ENCODE results near the gene OCA2. TPM values are rescaled to one million over a fixed set of nuclear protein-coding genes. Genes with fewer than 3 reads are reported as not detected.

The OCA2 gene
- polyA plus RNA-seq, 1 experiment: 0.02 TPM

GRCh38 chr15:28018291-28019044 is 80.6 kb downstream of the OCA2 start:
- POLR2A ChIA-PET: no interaction called here
- TF ChIP-seq, protein P1, sequence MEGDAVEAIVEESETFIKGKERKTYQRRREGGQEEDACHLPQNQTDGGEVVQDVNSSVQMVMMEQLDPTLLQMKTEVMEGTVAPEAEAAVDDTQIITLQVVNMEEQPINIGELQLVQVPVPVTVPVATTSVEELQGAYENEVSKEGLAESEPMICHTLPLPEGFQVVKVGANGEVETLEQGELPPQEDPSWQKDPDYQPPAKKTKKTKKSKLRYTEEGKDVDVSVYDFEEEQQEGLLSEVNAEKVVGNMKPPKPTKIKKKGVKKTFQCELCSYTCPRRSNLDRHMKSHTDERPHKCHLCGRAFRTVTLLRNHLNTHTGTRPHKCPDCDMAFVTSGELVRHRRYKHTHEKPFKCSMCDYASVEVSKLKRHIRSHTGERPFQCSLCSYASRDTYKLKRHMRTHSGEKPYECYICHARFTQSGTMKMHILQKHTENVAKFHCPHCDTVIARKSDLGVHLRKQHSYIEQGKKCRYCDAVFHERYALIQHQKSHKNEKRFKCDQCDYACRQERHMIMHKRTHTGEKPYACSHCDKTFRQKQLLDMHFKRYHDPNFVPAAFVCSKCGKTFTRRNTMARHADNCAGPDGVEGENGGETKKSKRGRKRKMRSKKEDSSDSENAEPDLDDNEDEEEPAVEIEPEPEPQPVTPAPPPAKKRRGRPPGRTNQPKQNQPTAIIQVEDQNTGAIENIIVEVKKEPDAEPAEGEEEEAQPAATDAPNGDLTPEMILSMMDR (IDR thresholded peaks at IDR 0.05; ENCODE audit: insufficient read depth, low read depth, low read length): no peak
- DNase-seq (ENCODE audit: low read depth): no peak
- CTCF ChIA-PET: no interaction called here
- Histone ChIP-seq H3K4me3 (ENCODE audit: low read depth, low read length) (no peak overlapping the region), H3K36me3 (ENCODE audit: control insufficient read depth, insufficient read depth, low read length) (no peaks in the 10 kb centered on the region), H3K27me3 (ENCODE audit: control insufficient read depth, insufficient read depth, low read length) (no peaks in the 10 kb centered on the region)

GRCh38 chr15:28017423-28017924 is 81.6 kb downstream of the OCA2 start:
- H3K27me3 ChIP-seq (ENCODE audit: control insufficient read depth, insufficient read depth, low read length): no peaks in the 10 kb centered on the region
- TF ChIP-seq, protein P1 (IDR thresholded peaks at IDR 0.05; ENCODE audit: insufficient read depth, low read depth, low read length): no peak
- no peak overlapping the region for H3K4me3 ChIP-seq (ENCODE audit: low read depth, low read length)
- ChIA-PET CTCF (no interaction called here), POLR2A (no interaction called here)
- no peaks in the 10 kb centered on the region for H3K36me3 ChIP-seq (ENCODE audit: control insufficient read depth, insufficient read depth, low read length)
- DNase-seq (ENCODE audit: low read depth): no peak

DNA sequence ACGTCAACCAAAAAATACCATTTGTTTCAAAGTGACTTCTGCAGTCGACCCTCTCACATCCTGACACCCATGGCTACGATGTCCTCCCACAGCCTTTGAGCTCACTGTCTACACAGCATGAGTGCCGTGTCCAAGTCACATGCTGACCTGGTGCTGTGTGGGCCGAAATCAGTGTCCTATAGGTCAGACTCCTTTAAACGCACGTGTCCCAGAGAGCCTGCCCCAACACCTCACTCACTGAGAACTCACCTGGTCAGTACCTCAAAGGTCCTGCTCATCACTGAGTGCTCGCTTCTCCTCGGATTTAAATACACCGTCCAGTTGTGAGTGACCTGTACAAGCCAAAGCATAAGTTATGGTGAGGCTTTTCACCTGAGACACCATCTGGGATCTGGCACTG is 83.3 kb downstream of the OCA2 start:
- H3K27me3 ChIP-seq (ENCODE audit: control insufficient read depth, insufficient read depth, low read length): no peaks in the 10 kb centered on the region
- TF ChIP-seq, protein P1 (IDR thresholded peaks at IDR 0.05; ENCODE audit: insufficient read depth, low read depth, low read length): no peak
- CTCF ChIA-PET: no interaction called here
- no peak for DNase-seq (ENCODE audit: low read depth)
- H3K4me3 ChIP-seq (ENCODE audit: low read depth, low read length): no peak overlapping the region
- POLR2A ChIA-PET: no interaction called here
- H3K36me3 ChIP-seq (ENCODE audit: control insufficient read depth, insufficient read depth, low read length): no peaks in the 10 kb centered on the region

- CTCF ChIA-PET: no interaction called here
- TF ChIP-seq, protein P1 (IDR thresholded peaks at IDR 0.05; ENCODE audit: insufficient read depth, low read depth, low read length): no peak
- POLR2A ChIA-PET: no interaction called here
- DNase-seq (ENCODE audit: low read depth): no peak
- no peak overlapping the region for H3K4me3 ChIP-seq (ENCODE audit: low read depth, low read length)
- no peaks in the 10 kb centered on the region for H3K27me3 ChIP-seq (ENCODE audit: control insufficient read depth, insufficient read depth, low read length)
- H3K36me3 ChIP-seq (ENCODE audit: control insufficient read depth, insufficient read depth, low read length): no peaks in the 10 kb centered on the region
These were observed 84.4 kb downstream of the OCA2 start for GRCh38 chr15:28014623-28015200.

DNA sequence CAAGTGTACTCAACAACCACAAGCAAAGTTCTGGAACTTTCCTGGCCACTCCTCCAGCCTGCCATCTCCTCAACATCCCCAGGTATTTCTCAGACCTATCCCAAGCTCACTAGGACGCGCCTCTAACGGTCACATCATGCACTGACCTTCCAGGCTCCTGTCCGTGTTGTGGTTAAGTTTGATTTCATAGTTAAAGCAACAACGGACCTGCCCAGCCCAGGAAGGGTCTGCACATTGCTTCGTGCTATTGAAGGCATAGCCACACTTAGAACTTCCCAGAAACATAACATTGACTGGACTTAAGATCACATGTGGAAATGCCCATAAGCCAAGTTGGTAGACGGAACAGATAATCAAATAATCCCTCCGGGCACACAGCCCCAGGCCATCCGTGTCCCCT is 85.1 kb downstream of the OCA2 start:
- no peak overlapping the region for H3K4me3 ChIP-seq (ENCODE audit: low read depth, low read length)
- H3K36me3 ChIP-seq (ENCODE audit: control insufficient read depth, insufficient read depth, low read length): no peaks in the 10 kb centered on the region
- CTCF ChIA-PET: no interaction called here
- no peaks in the 10 kb centered on the region for H3K27me3 ChIP-seq (ENCODE audit: control insufficient read depth, insufficient read depth, low read length)
- POLR2A ChIA-PET: no interaction called here
- DNase-seq (ENCODE audit: low read depth): no peak
- TF ChIP-seq, protein P1 (IDR thresholded peaks at IDR 0.05; ENCODE audit: insufficient read depth, low read depth, low read length): no peak

Data from BJ (cell line).